ENCODE data around the gene TBC1D30.
"Not testable (repeated sequence)": the region's sequence is repeated elsewhere in the genome, so short reads cannot be mapped to it uniquely, and the experiment has no call there.

Gene TBC1D30

GRCh38 chr12:64837427-64837826 lies 13.0 kb downstream of the TBC1D30 start:
- TF ChIP-seq CTCF (IDR thresholded peaks at IDR 0.05; ENCODE audit: low read depth, low read length) = no peak
- no peak for DNase-seq
- Histone ChIP-seq H3K9me3 (no peaks in the 10 kb centered on the region), H3K4me3 (ENCODE audit: low read depth, low read length) (no peak overlapping the region), H3K36me3 (no peaks in the 10 kb centered on the region), H3K27me3 (peaks cover 40% of the 10 kb centered on the region), H3K4me1 (no peaks in the 10 kb centered on the region)

GRCh38 chr12:64840119-64840518 lies 15.7 kb downstream of the TBC1D30 start:
- H3K4me3 ChIP-seq (ENCODE audit: low read depth, low read length) = no peak overlapping the region
- no peak for TF ChIP-seq CTCF (IDR thresholded peaks at IDR 0.05; ENCODE audit: low read depth, low read length)
- no peaks in the 10 kb centered on the region for H3K9me3 ChIP-seq
- H3K27me3 ChIP-seq = peaks cover 35% of the 10 kb centered on the region
- H3K36me3 ChIP-seq = no peaks in the 10 kb centered on the region
- no peak for DNase-seq
- H3K4me1 ChIP-seq = no peaks in the 10 kb centered on the region

- DNase-seq = no peak
- H3K9me3 ChIP-seq = no peaks in the 10 kb centered on the region
- no peaks in the 10 kb centered on the region for H3K36me3 ChIP-seq
- H3K4me3 ChIP-seq (ENCODE audit: low read depth, low read length) = no peak overlapping the region
- H3K27me3 ChIP-seq = peaks cover 25% of the 10 kb centered on the region
- H3K4me1 ChIP-seq = no peaks in the 10 kb centered on the region
- no peak for TF ChIP-seq CTCF (IDR thresholded peaks at IDR 0.05; ENCODE audit: low read depth, low read length)
These were observed 16.7 kb downstream of the TBC1D30 start for GRCh38 chr12:64840949-64841717.

GRCh38 chr12:64848409-64848808 lies 24.0 kb downstream of the TBC1D30 start:
- not testable (repeated sequence) for H3K9me3 ChIP-seq; H3K36me3 ChIP-seq; H3K27me3 ChIP-seq; H3K4me1 ChIP-seq; DNase-seq; H3K4me3 ChIP-seq (ENCODE audit: low read depth, low read length)

- Histone ChIP-seq H3K27me3 (peaks cover 22% of the 10 kb centered on the region), H3K36me3 (no peaks in the 10 kb centered on the region), H3K9me3 (no peaks in the 10 kb centered on the region), H3K4me3 (ENCODE audit: low read depth, low read length) (no peak overlapping the region), H3K4me1 (no peaks in the 10 kb centered on the region)
- no peak for DNase-seq
- TF ChIP-seq CTCF (IDR thresholded peaks at IDR 0.05; ENCODE audit: low read depth, low read length) = no peak
These were observed 34.6 kb downstream of the TBC1D30 start for GRCh38 chr12:64858882-64859605.

- H3K4me3 ChIP-seq (ENCODE audit: low read depth, low read length) = no peak overlapping the region
- H3K9me3 ChIP-seq = no peaks in the 10 kb centered on the region
- H3K4me1 ChIP-seq = no peaks in the 10 kb centered on the region
- H3K27me3 ChIP-seq = peaks cover 27% of the 10 kb centered on the region
- DNase-seq = no peak
- no peaks in the 10 kb centered on the region for H3K36me3 ChIP-seq
- TF ChIP-seq CTCF (IDR thresholded peaks at IDR 0.05; ENCODE audit: low read depth, low read length) = no peak
These were observed 36.1 kb downstream of the TBC1D30 start for GRCh38 chr12:64860446-64860998.
